HEK293T (cell line): ENCODE results near the gene PLTP.

Experiments used
- BHLHE40 ChIP-seq: fragments of 450-650 bp; IDR thresholded peaks from 2 replicates; pipeline ENCODE4 v1.6.1; 2016; ENCODE audit warnings: mild to moderate bottlenecking, moderate library complexity, borderline replicate concordance
- ELF4 ChIP-seq: fragments of 450-650 bp; IDR thresholded peaks from 2 replicates; pipeline ENCODE4 v1.6.1; 2017; ENCODE audit warnings: antibody characterized with exemption
- FOXM1 ChIP-seq: fragments of 450-650 bp; IDR thresholded peaks from 2 replicates; pipeline ENCODE4 v1.6.1; 2017; ENCODE audit warnings: mild to moderate bottlenecking, borderline replicate concordance
- HDGF ChIP-seq: fragments of 450-650 bp; IDR thresholded peaks from 2 replicates; pipeline ENCODE4 v1.6.1; 2017; ENCODE audit warnings: antibody characterized with exemption, borderline replicate concordance
- LEF1 ChIP-seq: fragments of 450-650 bp; IDR thresholded peaks from 2 replicates; pipeline ENCODE4 v1.6.1; 2017; ENCODE audit warnings: mild to moderate bottlenecking, borderline replicate concordance
- SP1 ChIP-seq: fragments of 450-650 bp; IDR thresholded peaks from 2 replicates; pipeline ENCODE4 v1.6.1; 2017
- SUZ12 ChIP-seq: fragments of 450-650 bp; IDR thresholded peaks from 2 replicates; pipeline ENCODE4 v1.6.1; 2016; ENCODE audit warnings: mild to moderate bottlenecking
- TARDBP ChIP-seq: fragments of 450-650 bp; IDR thresholded peaks from 2 replicates; pipeline ENCODE4 v1.6.1; 2016

DNA sequence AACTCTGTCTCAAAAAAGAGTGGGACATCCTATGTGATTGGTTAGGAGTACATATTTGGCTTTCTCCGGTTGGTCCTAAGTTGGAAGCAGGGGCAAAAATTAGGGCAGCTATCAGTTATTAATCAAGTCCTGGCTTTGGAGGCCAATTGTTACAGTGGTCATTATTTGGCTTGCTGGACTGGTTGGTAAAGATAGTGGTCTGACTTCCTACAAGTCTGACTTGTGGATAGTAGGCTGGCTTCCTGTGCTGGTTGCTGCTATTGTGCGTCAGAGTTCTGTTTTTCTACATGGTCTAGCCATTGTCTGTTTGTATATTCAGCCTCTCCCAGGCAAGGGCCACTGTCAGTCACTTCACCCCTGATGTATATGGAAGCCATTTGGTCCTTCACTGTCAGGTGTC, 61.7 kb downstream of the PLTP start:
- TF ChIP-seq FOXM1, result no peak
- no peak for TF ChIP-seq LEF1
- TF ChIP-seq HDGF, result no peak
- TF ChIP-seq SP1, result no peak
- no peak for TF ChIP-seq SUZ12
- no peak for TF ChIP-seq BHLHE40
- no peak for TF ChIP-seq ELF4
- no peak for TF ChIP-seq TARDBP
